ENCODE measurements around the gene PACS2. TPM values are rescaled to one million over a fixed set of nuclear protein-coding genes. Genes with fewer than 3 reads are reported as not detected.

Gene PACS2
- total and polyA plus RNA-seq, 3 donors from 2014 or later: 99.2 to 174 (median 167) TPM

GRCh38 chr14:105417690-105418121 lies 103.2 kb downstream of the PACS2 start:
- Histone ChIP-seq H3K27ac (no peak overlapping the region), H3K4me3 (no peak overlapping the region), H3K36me3 (ENCODE audit: low read depth, missing control alignments) (no peaks in the 10 kb centered on the region), H3K9me3 (no peaks in the 10 kb centered on the region), H3K27me3 (no peaks in the 10 kb centered on the region), H3K4me1 (peaks cover 41% of the 10 kb centered on the region)
- TF ChIP-seq, protein P1, sequence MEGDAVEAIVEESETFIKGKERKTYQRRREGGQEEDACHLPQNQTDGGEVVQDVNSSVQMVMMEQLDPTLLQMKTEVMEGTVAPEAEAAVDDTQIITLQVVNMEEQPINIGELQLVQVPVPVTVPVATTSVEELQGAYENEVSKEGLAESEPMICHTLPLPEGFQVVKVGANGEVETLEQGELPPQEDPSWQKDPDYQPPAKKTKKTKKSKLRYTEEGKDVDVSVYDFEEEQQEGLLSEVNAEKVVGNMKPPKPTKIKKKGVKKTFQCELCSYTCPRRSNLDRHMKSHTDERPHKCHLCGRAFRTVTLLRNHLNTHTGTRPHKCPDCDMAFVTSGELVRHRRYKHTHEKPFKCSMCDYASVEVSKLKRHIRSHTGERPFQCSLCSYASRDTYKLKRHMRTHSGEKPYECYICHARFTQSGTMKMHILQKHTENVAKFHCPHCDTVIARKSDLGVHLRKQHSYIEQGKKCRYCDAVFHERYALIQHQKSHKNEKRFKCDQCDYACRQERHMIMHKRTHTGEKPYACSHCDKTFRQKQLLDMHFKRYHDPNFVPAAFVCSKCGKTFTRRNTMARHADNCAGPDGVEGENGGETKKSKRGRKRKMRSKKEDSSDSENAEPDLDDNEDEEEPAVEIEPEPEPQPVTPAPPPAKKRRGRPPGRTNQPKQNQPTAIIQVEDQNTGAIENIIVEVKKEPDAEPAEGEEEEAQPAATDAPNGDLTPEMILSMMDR (IDR thresholded peaks at IDR 0.05): no peak
- no peak for TF ChIP-seq POLR2A (IDR thresholded peaks at IDR 0.05)
- 83 to 90% methylated on average over 3 of the region's 3 CpGs for WGBS, 2 donors
- no peak for DNase-seq
- intact Hi-C loops (cut with DNase I; ENCODE audit: low total_unique reads): no loop called here

DNA sequence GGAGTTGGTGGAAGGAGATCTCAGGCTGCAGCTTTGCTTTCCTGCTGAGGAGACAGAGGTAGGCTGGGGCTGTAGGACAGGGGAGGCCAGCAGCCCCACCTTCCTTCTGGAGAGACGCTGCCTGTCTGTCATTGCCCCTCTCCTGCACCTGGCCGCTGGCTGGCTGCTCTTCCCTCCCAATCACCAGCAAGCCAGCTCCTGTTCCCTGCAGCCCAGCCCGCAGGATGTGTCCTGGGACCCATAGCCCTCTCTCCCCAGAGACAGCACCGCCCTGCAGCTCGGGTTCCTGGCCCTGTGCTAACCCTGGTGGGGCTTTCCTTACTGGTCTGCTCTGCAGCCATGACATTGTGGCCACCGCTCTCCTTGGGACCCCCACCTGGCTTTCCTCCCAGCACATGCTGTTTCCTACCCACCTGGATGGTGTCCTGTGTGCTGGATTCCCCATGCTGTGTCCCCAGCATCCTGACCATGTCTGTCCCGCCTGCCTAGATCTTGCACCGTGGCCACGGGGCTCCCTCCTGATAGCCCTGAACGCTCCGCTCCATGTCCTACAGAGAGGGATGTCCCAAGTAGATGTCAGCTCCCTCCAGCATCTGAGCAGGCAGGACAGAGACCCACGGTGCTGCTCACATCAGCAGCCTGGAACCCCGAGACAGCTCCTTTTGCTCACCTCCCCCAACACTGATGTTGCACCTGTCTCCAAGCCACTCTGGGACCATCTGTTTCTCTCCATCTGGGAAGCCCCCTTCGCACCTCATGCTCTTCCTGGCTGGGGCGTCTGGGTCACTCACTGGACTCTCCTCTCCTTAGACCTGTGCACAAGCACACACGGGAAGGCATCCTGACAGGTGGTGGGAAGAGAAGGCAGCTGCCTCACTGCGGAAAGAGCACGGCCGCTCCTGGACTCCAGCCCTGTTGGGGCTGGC lies 104.0 kb downstream of the PACS2 start:
- 66% methylated on average over 13 to 19 of the region's 19 CpGs for WGBS, 2 donors
- peaks cover 42% of the 10 kb centered on the region for H3K4me1 ChIP-seq
- H3K27ac ChIP-seq: no peak overlapping the region
- no peaks in the 10 kb centered on the region for H3K36me3 ChIP-seq (ENCODE audit: low read depth, missing control alignments)
- no peaks in the 10 kb centered on the region for H3K9me3 ChIP-seq
- intact Hi-C loops (cut with DNase I; ENCODE audit: low total_unique reads): no loop called here
- TF ChIP-seq, protein P1 (IDR thresholded peaks at IDR 0.05): no peak
- TF ChIP-seq POLR2A (IDR thresholded peaks at IDR 0.05): no peak
- no peak overlapping the region for H3K4me3 ChIP-seq
- no peak for DNase-seq
- no peaks in the 10 kb centered on the region for H3K27me3 ChIP-seq

DNA sequence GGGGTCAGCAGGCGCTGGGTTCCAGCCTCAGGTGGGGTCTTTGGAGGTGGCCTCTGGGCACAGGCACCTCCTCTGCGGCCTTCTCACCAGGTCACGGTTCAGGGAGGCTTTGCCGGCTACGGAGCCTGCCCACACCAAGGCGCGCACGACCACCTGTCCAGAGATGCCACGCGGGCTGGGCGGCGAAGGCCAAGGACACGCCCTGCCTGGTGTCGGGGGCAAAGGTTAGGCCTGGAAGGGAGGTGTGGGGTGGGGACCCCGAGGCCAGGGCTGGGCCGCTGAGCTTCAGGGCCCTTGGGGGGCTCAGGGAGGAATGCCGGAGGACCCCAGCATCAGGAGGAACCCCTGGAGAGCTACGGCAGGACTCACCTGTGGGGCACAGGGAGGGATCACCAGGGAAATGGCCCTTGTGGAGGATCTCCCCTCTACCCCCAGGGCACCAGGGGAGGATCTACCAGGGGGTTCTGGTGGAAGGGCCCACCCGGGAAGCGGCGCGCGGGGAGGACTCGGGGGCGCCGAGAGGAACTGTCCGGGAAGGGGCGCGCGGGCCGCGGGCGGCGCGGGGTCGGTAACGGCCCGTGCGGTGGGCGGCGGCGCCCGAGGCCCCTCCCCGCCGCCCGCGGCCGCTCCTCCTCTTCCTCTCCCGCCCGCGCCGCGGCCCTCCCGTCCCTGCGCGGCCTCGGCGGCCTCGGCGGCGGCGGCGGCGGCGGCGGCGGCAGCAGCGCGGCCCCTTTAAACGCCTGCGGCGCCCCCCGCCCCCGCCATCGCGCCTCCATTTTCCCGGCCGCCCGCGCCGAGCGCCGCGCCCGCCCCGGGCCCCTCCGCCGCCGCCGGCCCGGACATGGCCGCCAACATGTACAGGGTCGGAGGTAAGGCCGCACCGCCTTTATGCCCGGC lies 104.9 kb downstream of the PACS2 start, which contains the start of gene MTA1:
TSS of gene MTA1 (plus strand) at position 633 of the 897 bp plus-strand sequence. CDS start at position 842, 209 bp downstream.
- WGBS, 2 donors: 3% methylated on average over 54 of the region's 96 CpGs; no CpG with 5 or more reads in 1 of the 2 donors
- no peaks in the 10 kb centered on the region for H3K27me3 ChIP-seq
- intact Hi-C loops (cut with DNase I; ENCODE audit: low total_unique reads): no loop called here
- peaks cover 41% of the 10 kb centered on the region for H3K4me1 ChIP-seq
- peak within 1 kb of the TSS; percentile 60 to 79 for H3K27ac ChIP-seq
- DNase-seq: no peak
- H3K4me3 ChIP-seq: peak within 1 kb of the TSS; percentile 77 to 78
- H3K9me3 ChIP-seq: no peaks in the 10 kb centered on the region
- TF ChIP-seq, protein P1 (IDR thresholded peaks at IDR 0.05): no peak
- TF ChIP-seq POLR2A (IDR thresholded peaks at IDR 0.05): no peak
- H3K36me3 ChIP-seq (ENCODE audit: low read depth, missing control alignments): no peaks in the 10 kb centered on the region

DNA sequence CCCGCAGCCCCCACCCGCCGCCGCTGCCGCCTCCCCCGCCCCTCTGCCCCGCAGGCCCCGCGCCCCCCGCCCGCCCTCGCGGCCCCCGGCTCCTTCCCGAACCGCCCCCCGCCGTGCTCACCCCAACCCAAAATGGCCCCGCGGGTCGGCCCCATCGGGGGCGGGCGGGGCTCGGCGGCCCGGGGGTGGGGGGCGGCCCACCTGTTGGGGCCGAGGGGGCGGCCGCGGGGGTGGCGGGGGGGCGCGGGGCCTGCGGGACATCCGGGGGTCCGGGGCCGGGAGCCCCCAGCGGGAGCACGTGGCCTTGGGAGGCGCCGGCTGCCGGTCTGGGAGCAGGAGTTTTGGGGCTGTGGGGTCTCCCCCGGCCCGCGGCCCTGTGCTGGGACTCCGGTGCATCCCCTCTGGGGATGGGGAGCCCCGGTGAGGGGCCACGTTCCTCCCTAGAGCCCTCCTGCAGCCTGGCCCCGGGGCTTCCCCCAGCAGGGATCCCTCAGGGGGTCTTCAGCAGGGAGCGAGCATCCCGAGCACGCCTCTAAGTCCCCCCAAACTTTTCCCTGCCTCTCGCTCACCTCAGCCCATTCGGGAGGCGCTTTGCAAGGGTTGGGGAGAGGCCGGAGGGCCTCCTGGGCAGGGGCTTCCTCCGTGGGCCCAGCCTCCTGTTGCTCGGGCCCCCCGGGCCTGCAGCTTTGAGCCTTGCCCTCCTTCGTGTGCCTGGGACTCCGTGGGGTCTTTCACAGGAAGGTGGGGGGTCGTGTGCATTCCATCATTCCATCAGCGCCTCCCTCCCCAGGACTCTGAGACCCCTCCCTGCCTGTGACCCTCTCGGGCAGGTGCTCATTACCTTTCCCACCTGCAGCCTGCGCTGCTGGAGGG lies 105.8 kb downstream of the PACS2 start:
- TF ChIP-seq, protein P1 (IDR thresholded peaks at IDR 0.05): no peak
- TF ChIP-seq POLR2A (IDR thresholded peaks at IDR 0.05): no peak
- no peaks in the 10 kb centered on the region for H3K36me3 ChIP-seq (ENCODE audit: low read depth, missing control alignments)
- intact Hi-C loops (cut with DNase I; ENCODE audit: low total_unique reads): no loop called here
- 1 to 4% methylated on average over 12 to 26 of the region's 67 CpGs for WGBS, 2 donors
- H3K4me3 ChIP-seq: peak overlapping the region; percentile 77 to 78
- DNase-seq: no peak
- H3K27me3 ChIP-seq: no peaks in the 10 kb centered on the region
- H3K27ac ChIP-seq: peak overlapping the region; percentile 60 to 79
- H3K4me1 ChIP-seq: peaks cover 36% of the 10 kb centered on the region
- no peaks in the 10 kb centered on the region for H3K9me3 ChIP-seq

Data from testis (tissue), 3 donors.